ENCODE data around the gene INSC.

INSC gene

GRCh38 chr11:15150507-15150906 is 35.8 kb downstream of the INSC start:
- no peak for DNase-seq

DNA sequence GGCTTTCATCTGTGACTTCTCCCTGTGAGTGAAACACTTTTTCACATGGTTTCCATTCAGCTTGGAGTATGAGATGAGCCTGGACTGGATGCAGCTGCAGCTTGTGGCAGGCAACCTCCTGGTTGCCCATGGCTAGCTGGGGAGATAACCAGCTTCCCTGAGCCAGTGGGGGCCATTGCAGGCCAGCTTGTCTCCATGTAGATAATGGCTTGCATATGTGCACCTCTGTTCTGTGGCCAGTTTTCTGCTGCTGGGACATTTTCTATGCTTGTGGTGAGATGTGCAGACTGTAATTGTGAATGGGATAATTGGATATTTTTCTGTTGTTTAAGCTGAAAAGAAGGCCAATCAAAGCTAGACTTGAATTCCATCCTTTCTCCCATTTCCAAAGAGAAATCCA is 38.5 kb downstream of the INSC start:
- DNase-seq, result no peak

GRCh38 chr11:15157181-15157580 is 42.5 kb downstream of the INSC start:
- no peak for DNase-seq

DNA sequence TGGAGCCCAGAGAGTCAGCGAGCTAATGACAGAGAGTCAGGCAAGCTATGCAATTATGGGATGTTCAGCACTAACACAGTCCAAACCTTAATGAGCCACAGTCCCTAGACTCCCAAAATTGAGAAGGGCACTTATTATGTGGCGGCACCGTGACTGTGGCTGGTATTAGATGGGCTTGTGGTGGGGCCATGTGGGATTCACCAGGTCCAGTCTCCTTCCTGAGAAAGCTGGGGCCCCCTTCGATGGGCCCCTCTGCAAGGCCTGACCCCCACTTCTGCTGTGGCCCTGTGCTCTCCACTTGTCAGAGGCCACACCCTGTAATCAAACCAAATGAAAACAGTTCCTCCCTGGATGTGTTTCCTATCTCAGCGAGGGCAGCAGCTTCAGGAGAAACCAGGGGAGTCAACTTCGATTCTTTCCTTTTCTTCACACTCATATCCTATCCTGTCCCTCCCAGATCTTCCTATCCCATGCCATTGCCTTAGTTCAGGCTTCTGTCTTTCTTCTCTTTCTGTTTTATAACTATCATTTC is 42.9 kb downstream of the INSC start:
- DNase-seq, result no peak

GRCh38 chr11:15158351-15159015 is 43.8 kb downstream of the INSC start:
- no peak for DNase-seq

DNA sequence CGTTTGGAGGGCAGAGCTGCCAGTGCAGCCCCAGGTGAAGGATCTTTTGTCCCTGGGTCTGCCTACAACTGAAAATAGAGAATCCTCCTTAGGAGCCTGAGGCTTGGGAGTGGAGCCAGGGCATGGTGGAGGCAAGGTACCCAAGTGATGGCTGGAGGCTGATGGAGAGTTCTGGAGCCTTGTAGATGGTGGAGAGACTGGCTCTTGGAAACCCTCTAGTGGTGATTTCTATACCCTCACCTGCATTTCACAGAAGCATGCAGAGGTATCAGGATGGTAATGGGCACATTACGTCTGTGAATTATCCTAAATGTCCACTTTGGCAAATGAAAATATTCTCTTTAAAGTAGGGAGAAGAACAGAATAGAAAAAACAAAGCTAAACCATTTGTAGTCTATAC is 44.4 kb downstream of the INSC start:
- DNase-seq, result no peak

DNA sequence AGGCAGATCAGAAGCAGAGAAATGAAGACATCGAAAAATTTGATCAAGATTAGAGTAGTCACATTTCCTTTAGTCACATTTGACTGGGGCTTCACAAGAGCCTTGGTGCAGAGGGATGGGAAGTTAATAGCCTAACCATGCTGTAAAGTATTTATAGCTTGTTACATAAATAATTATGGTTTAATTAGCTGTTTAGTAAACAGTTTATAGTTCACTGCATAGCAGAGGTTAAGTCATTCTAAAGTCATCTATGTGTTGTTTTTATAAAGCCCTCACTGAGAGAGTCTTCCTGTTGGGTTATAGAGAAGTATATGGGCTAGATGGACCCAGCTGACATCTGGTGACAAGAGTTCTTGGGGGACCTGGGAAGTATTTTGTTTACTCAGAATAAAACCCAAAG is 47.1 kb downstream of the INSC start:
- no peak for DNase-seq

DNA sequence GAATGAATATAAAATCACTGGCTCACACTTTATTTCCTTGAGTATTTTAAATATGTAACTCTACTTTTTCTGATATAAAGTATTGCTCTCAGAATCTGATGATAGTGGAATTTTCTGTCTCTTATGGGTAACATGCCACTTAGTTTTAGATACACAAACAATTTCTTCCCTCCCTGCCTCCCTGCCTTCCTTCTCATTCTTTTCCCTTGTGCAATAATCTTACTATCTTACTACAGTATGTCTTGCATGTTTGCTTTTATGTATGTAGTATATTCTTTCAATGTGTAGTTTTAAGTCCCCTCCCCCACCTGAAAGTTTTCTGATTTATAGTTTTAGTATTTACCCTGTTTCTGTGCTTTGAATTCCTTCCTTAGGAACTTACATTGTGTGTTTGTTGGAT is 48.4 kb downstream of the INSC start:
- DNase-seq, result no peak

DNA sequence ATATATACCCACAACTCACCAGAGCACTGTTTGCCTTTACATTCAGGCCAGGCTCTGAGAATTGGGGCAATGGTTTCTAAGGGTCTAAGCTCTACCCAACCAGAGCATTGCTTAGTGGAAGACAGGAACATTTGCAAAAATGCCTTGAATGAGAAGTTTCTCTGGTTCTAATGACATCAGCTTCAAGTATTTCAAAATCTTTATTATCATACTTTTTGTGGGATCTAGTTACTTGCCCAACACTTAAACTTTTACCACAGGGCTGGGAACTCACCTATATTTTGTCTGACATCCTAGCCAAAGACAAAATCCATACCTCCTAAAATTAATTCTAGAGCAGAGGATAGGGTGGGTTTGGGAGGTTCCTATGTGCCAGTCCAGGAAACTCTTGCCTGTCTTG is 51.5 kb downstream of the INSC start:
- no peak for DNase-seq

- DNase-seq, result no peak
Measured at GRCh38 chr11:15169815-15170551, 55.3 kb downstream of the INSC start.

GRCh38 chr11:15170698-15171097 is 56.0 kb downstream of the INSC start:
- DNase-seq, result no peak

GRCh38 chr11:15171956-15172355 is 57.2 kb downstream of the INSC start:
- no peak for DNase-seq

- DNase-seq, result no peak
Measured at GRCh38 chr11:15175831-15176230, 61.1 kb downstream of the INSC start.

DNA sequence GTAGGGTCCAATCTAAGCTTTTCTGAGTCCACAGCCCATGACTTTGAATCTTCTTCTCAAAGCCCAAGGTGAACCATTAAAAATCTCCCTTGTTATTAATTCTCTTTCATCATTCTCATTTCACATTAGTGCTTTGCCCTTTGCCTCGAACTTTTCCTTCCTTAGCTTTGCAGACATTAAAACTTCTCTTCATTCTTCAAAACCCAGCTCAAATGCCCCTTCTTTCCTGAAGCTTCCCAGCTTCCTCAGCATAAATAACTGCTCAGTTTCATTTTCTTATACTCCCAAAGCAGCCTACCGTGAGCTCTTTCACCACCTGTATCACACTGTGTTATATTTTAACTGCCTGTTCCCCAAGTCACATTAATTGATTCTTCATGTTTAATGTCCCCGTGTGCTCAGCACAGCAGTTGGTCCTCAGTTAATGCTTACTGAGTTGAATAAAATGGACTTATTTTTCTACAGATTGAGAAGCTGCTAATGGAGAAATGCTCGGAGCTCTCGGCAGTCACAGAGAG is 62.0 kb downstream of the INSC start:
- DNase-seq, result no peak

DNA sequence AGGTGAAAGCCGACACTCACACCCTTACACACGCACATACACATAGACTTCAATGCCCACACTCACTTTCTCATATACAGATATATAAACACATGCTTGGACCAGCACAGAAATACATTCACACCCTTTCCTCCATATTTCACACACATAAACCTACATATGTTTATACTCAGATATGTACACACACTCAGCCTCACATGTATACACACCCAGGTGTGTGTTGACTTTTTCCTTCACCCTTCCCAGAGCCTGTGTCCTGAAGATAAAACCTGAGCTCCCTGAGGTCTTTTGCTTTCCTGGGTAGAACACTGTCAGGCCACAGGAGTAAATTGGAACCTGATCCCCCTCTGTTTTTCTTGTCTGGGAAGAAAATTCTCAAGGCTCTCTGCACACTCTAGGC is 62.8 kb downstream of the INSC start:
- no peak for DNase-seq

DNA sequence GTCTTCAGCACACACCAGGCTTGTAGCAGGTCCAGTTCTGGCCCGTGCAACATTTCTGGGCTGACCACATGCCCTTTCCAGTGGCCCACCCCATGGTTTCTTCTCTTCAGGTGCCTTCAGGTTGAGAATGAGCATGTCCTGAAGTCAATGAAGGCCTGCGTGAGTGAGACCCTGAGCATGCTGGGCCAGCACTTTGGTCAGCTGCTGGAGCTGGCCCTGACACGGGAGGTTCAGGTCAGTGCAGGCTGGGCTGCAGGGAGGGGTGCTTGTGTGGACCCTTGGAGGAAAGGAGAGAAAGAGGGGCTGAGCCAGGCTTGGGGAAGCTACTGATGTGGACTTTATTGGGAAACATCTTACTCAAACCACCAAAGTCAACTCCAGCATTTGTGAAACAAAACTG is 63.5 kb downstream of the INSC start:
- no peak for DNase-seq

DNA sequence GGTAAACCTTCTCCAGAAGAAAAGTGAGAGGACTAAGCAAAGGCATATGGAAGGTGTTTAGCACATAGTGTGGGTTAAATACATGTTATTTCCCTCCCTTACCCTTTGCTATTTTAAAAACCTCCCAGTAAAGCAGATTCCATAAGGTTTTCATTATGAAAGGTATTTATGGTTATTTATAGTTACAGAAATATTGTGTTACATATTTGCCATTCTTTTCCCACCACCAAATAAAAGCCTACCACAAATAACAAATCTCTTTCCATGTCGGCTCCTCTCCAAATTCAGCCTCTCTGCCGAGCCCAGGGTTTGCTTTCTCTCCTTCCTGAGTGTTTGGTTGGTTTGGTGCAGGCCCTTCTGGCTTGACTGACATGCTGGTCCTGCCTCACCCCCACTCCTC is 64.4 kb downstream of the INSC start:
- DNase-seq, result no peak

- no peak for DNase-seq
Measured at GRCh38 chr11:15180212-15180792, 65.6 kb downstream of the INSC start.

DNA sequence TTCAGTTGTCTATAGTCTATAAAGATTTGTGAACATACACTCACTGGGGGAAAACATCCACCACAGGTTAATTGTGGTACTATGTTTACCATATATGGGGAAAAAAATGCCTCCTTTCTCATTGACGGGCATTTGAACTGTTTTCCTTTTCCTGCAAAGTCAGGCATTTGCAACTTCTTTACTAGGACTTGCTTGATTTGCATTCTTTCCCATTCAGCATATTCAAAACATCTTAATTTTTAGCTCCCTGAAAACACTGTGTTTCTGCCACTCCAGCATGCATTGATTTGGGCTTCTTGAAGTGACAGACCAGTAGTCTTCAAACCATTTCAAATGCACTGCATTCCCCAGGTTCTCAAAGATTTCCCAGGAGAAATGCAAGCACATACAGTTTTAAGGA is 67.6 kb downstream of the INSC start:
- DNase-seq, result no peak

DNA sequence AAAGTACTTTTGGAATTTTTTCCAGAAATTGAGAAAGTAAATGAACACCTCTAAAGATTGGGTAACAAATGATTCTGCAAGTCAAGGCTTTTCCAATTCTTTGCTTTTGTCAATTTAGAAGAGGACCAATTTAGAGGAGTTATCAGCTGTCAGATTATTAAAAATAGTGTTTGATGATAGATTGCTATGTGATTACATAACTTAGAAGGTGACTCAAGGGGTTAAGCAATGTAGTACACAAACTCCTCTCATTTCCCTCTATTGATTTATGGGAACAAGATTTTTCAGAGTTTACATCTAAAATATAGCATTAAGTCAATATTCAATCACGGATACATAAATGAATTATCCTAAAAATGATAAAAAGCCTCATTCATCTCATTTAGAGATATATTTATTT is 70.3 kb downstream of the INSC start:
- no peak for DNase-seq

DNA sequence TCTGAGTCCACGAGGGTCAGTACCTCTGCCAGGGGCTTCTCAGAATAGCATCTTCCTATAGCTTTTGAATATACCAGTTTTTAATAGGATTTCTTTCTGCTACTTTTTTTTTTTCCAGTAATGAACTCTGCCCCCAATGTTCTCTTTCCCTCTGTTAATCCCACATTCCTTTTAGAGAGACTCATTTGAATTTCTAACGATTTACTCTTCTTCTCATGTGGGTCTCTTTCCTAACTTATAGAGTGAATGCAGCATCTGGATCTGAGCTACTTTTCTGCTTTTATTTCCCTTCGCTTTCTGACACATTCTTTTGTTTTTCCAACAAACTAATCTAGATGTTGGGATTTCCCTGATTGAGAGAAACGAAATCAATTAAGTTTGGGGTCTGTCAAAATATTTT is 71.4 kb downstream of the INSC start:
- no peak for DNase-seq

DNA sequence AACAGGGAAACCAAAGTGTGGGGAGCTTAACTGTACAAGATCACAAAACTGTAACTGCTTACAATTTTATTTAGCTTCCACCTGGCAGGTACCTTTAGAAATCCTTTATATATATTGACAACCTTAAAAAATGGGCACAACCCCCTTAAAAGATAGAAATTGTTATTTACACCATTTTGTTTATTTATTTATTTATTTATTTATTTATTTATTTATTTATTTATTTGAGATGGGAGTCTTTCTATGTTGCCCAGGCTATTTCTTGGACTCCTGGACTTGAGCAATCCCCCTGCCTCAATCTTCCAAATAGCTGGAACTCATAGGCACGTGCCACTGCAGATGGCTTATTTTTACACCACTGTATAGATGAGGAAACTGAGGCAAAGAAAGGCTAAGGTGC is 74.5 kb downstream of the INSC start:
- no peak for DNase-seq

DNA sequence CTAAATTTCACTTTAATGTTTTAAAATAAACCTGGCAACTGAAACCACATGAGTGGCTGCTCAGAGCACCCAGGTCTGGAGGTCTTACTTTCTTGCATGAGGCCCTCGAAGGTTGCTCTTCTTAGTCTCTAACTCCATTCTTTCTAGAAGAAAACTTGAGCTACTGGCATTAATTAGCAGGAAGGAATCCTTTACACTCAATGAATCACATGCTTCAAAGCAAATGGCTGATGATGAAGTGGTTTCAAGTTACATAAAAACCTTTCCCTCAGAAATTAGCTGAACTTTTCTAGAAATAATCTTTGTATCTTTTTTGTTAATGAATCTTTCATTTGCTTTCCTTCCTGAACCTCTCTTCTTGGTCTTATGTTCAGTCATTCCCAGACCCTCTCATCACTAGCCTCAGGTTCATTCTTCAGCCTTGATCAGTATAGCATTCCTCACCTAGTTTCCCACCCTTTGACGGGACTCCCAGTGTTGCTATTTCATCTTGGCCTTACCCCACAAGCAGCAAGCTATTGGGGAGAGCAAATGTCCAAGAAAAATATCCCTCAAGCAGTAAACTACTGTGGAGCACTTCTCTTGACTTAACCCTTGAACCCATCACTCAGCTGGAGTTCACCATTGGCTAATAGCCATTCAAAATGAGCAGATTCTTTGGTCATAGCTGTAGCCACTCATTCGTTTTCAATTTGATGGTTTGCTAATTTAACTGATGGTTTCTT is 75.1 kb downstream of the INSC start:
- DNase-seq, result no peak

All from CD4-positive, alpha-beta T cell treated with Interferon gamma for 1 hour (primary cell).